Measurements from ENCODE around the gene CPNE2.

DNA sequence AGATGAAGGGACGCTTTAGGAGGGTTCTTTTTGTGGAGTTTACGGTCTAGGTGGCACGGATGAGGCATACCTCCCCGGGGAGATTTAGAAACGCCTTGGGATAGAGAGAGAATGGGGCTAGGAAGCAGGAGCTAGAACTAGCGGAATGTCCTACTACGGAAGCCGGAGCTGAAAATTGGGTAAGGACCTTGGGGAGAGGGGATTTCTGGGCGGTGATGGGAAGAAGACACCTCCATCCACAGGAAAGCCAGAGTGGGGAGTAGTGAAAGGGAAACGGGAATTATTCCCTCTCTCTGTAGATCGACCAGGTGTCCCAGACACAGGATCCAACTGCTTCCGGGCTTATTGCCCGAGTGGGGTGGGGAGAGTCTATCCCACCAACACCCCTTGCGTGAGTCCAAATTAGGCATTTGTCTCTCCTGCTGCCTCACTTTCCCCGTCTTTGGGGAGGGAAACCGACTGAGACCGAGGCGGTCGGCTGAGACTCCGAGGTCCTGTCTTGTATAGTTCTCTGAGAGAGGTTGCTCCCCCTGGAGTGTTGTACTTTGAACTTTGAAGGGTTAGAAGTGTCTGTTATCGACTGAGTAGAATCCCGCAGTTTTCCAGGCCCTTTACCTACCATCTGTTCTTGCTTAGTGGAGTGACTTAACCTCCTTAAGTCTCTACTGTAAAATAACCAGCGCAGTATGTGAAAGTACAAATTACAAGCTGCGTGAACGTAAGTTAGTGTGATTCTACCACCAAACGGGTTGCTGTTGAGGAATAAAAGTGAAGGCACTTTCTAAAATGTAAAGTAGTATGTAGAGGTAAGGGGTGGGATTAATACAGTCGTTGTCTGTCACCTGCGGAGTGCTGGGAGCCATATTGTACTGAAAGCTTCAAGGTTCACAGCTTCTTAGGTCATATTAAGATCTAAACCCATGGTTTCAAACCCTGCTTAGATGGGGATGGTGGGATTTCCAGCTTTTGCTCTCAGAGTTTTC lies 94.8 kb downstream of the CPNE2 start:
- TF ChIP-seq, protein P1, sequence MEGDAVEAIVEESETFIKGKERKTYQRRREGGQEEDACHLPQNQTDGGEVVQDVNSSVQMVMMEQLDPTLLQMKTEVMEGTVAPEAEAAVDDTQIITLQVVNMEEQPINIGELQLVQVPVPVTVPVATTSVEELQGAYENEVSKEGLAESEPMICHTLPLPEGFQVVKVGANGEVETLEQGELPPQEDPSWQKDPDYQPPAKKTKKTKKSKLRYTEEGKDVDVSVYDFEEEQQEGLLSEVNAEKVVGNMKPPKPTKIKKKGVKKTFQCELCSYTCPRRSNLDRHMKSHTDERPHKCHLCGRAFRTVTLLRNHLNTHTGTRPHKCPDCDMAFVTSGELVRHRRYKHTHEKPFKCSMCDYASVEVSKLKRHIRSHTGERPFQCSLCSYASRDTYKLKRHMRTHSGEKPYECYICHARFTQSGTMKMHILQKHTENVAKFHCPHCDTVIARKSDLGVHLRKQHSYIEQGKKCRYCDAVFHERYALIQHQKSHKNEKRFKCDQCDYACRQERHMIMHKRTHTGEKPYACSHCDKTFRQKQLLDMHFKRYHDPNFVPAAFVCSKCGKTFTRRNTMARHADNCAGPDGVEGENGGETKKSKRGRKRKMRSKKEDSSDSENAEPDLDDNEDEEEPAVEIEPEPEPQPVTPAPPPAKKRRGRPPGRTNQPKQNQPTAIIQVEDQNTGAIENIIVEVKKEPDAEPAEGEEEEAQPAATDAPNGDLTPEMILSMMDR (IDR thresholded peaks at IDR 0.05), result no peak
- peak; percentile 47 for TF ChIP-seq POLR2A (IDR thresholded peaks at IDR 0.05)
- TF ChIP-seq POLR2AphosphoS5 (IDR thresholded peaks at IDR 0.05), result no peak
- TF ChIP-seq EP300 (IDR thresholded peaks at IDR 0.05; ENCODE audit: low read depth), result no peak
